GM23338 (cell line): ENCODE measurements around the gene FIGN. TPM values are rescaled to one million over a fixed set of nuclear protein-coding genes. Genes with fewer than 3 reads are reported as not detected.

Experiments
- ATAC-seq: fragments of 200-7000 bp; cut with Tn5 transposase; 3 replicates; pipeline ENCODE4 v1.9.1; 2020
- DNase-seq: peaks from one replicate; pipeline ENCODE4 v3.0.0-alpha.2; 2015; ENCODE audit warnings: low spot score
- H2AFZ ChIP-seq: fragments of 200-600 bp; sonication (generic); 2 replicates; pipeline ENCODE4 v1.8.0; 2016; ENCODE audit warnings: antibody characterized with exemption, mild to moderate bottlenecking, moderate library complexity
- H3F3A ChIP-seq: fragments of 200-600 bp; sonication (generic); replicated peaks from 2 replicates; pipeline ENCODE4 v1.8.0; 2017; ENCODE audit warnings: antibody characterized with exemption, mixed run types, low read depth
- H3K27ac ChIP-seq: fragments of 200-600 bp; sonication (generic); 2 replicates; pipeline ENCODE4 v1.6.1; 2016; ENCODE audit warnings: low read depth
- H3K27me3 ChIP-seq: fragments of 200-600 bp; sonication (generic); 2 replicates; pipeline ENCODE4 v1.8.0; 2016; ENCODE audit warnings: mild to moderate bottlenecking, mixed run types, moderate library complexity; ENCODE audit not compliant: insufficient read depth
- H3K36me3 ChIP-seq: fragments of 200-600 bp; sonication (generic); 2 replicates; pipeline ENCODE4 v1.8.0; 2016; ENCODE audit warnings: mild to moderate bottlenecking; ENCODE audit not compliant: insufficient read depth
- H3K4me1 ChIP-seq: fragments of 200-600 bp; sonication (generic); 2 replicates; pipeline ENCODE4 v1.8.0; 2016; ENCODE audit warnings: mild to moderate bottlenecking, moderate library complexity; ENCODE audit not compliant: insufficient read depth
- H3K4me2 ChIP-seq: fragments of 200-600 bp; sonication (generic); 2 replicates; pipeline ENCODE4 v1.7.1; 2017; ENCODE audit warnings: mixed run types
- H3K4me3 ChIP-seq: fragments of 200-600 bp; sonication (generic); 2 replicates; pipeline ENCODE4 v1.6.1; 2016; ENCODE audit warnings: mixed run types
- H3K79me2 ChIP-seq: fragments of 200-600 bp; sonication (generic); replicated peaks from 2 replicates; pipeline ENCODE4 v1.8.0; 2017; ENCODE audit warnings: mild to moderate bottlenecking; ENCODE audit not compliant: insufficient read depth
- H3K9me2 ChIP-seq: fragments of 200-600 bp; sonication (generic); 2 replicates; pipeline ENCODE4 v1.8.0; 2017; ENCODE audit not compliant: insufficient read depth
- H4K20me1 ChIP-seq: fragments of 200-600 bp; sonication (generic); replicated peaks from 2 replicates; pipeline ENCODE4 v1.8.0; 2017; ENCODE audit warnings: mild to moderate bottlenecking; ENCODE audit not compliant: insufficient read depth
- H3K27ac Mint-ChIP-seq: 2 replicates; pipeline ENCODE4 v1.8.0; 2020; ENCODE audit warnings: inconsistent platforms, mild to moderate bottlenecking, moderate library complexity, mixed read lengths
- H3K27me3 Mint-ChIP-seq: 3 replicates; pipeline ENCODE4 v1.8.0; 2022; ENCODE audit warnings: low read depth, mild to moderate bottlenecking, moderate library complexity, mixed read lengths, inconsistent platforms; ENCODE audit not compliant: insufficient read depth, poor library complexity
- H3K36me3 Mint-ChIP-seq: 3 replicates; pipeline ENCODE4 v1.8.0; 2021; ENCODE audit warnings: low read depth, mild to moderate bottlenecking, inconsistent platforms, moderate library complexity, mixed read lengths
- H3K4me1 Mint-ChIP-seq: 3 replicates; pipeline ENCODE4 v1.8.0; 2020; ENCODE audit warnings: mild to moderate bottlenecking, inconsistent platforms, mixed read lengths
- H3K4me3 Mint-ChIP-seq: 3 replicates; pipeline ENCODE4 v1.8.0; 2021; ENCODE audit warnings: moderate library complexity, mild to moderate bottlenecking, inconsistent platforms, mixed read lengths
- H3K9me3 Mint-ChIP-seq: 3 replicates; pipeline ENCODE4 v1.8.0; 2020; ENCODE audit warnings: moderate library complexity, mild to moderate bottlenecking, inconsistent platforms, mixed read lengths
- CREB1 ChIP-seq: fragments of 250-450 bp; sonication (Bioruptor Pico); IDR thresholded peaks from 2 replicates; pipeline ENCODE4 v1.5.0; 2020; ENCODE audit warnings: low read depth, mild to moderate bottlenecking, moderate library complexity
- CTCF ChIP-seq, 2 experiments: fragments of 200-600 bp in 1 of 2; sonication (generic) in 1 of 2; conservative IDR thresholded peaks; 2 replicates each; pipeline versions ENCODE4 v1.5.1 to v1.6.1; 2016 to 2017; ENCODE audit warnings: antibody characterized with exemption in 2 of 2, low read depth in 2 of 2, mild to moderate bottlenecking in 2 of 2, moderate library complexity in 1 of 2
- EZH2phosphoT487 ChIP-seq: fragments of 200-600 bp; sonication (generic); IDR thresholded peaks from one replicate; pipeline ENCODE4 v1.8.1; 2018; ENCODE audit warnings: antibody characterized with exemption; ENCODE audit not compliant: unreplicated experiment
- POLR2AphosphoS5 ChIP-seq: IDR thresholded peaks from 2 replicates; pipeline ENCODE4 v1.6.1; 2016; ENCODE audit warnings: antibody characterized with exemption, low read depth
- STAT1 ChIP-seq: IDR thresholded peaks from one replicate; pipeline ENCODE4 v1.6.1; 2016; ENCODE audit warnings: antibody characterized with exemption; ENCODE audit not compliant: unreplicated experiment
- ZNF331 ChIP-seq: fragments of 250-450 bp; sonication (Bioruptor Pico); IDR thresholded peaks from 2 replicates; pipeline ENCODE4 v1.5.0; 2020; ENCODE audit warnings: low read depth, mild to moderate bottlenecking, moderate library complexity
- ZNF462 ChIP-seq: fragments of 250-450 bp; sonication (Bioruptor Pico); IDR thresholded peaks from 2 replicates; pipeline ENCODE4 v1.5.0; 2020; ENCODE audit warnings: mild to moderate bottlenecking, moderate library complexity
- polyA plus RNA-seq: library from polyadenylated mRNA; unstranded; fragments of >200 nt; fragmentation: Nextera tagmentation; extraction: Ambion mirVana; gene quantifications from 2 replicates; pipeline ENCODE4 v1.2.1, GENCODE V29; 2016
- total RNA-seq: library from RNA; depleted of rRNA; stranded (reverse); fragments of >200 nt; shearing (Covaris generic); gene quantifications from 2 replicates; pipeline ENCODE4 v1.2.3, GENCODE V29; 2014

Gene FIGN
- total and polyA plus RNA-seq, 2 experiments from 2014 or later: 17.2 to 23.6 TPM

- TF ChIP-seq ZNF462 (no peak), STAT1 (no peak)
Observed at GRCh38 chr2:163613266-163613731, 122.5 kb downstream of the FIGN start (continued).

- no peak overlapping the region for H3K4me3 ChIP-seq
- H3K36me3 Mint-ChIP-seq: peaks cover 18% of the 10 kb centered on the region; the same call in 2 of the 3 replicates
- no peak overlapping the region for H3K4me3 Mint-ChIP-seq
- H2AFZ ChIP-seq: no peak overlapping the region
- no peak overlapping the region for H3K27ac ChIP-seq
- no peaks in the 10 kb centered on the region; the same call in 1 of the 2 replicates for H3K79me2 ChIP-seq
- H3K9me2 ChIP-seq: no peaks in the 10 kb centered on the region
- no peaks in the 10 kb centered on the region for H3F3A ChIP-seq
- no peak for ATAC-seq
- H3K4me1 ChIP-seq: 0 out of 2 replicates have a peak, but pooled peaks cover 5% of the 10 kb centered on the region
- no peak overlapping the region for H3K27ac Mint-ChIP-seq
- no peaks in the 10 kb centered on the region for H3K36me3 ChIP-seq
- peaks cover 18% of the 10 kb centered on the region for H3K4me1 Mint-ChIP-seq
- no peaks in the 10 kb centered on the region for H3K9me3 Mint-ChIP-seq
- 0 out of 2 replicates have a peak, but pooled peaks cover 3% of the 10 kb centered on the region for H4K20me1 ChIP-seq
- H3K27me3 ChIP-seq: no peaks in the 10 kb centered on the region
- no peaks in the 10 kb centered on the region for H3K27me3 Mint-ChIP-seq
- no peak overlapping the region for H3K4me2 ChIP-seq
- no peak for DNase-seq
- TF ChIP-seq POLR2AphosphoS5 (no peak), CTCF (conservative IDR thresholded peaks at IDR 0.05; ENCODE audit: low read depth in 2 of 2) (no peak), EZH2phosphoT487 (no peak), CREB1 (CRISPR knock-in tag) (no peak), ZNF462 (no peak), ZNF331 (CRISPR knock-in tag) (no peak)
Observed at GRCh38 chr2:163612332-163612731, 123.5 kb downstream of the FIGN start.
